Epithelial cell of umbilical artery (primary cell): ENCODE measurements around the gene TCP11X1. TPM values are rescaled to one million over a fixed set of nuclear protein-coding genes. Genes with fewer than 3 reads are reported as not detected.

ENCODE experiments used
- total RNA-seq: library from RNA; depleted of rRNA; stranded (reverse); fragments of >200 nt; gene quantifications from 2 replicates; pipeline ENCODE4 v1.2.3, GENCODE V29; 2014

Gene TCP11X1
- not detected in 2 replicates for total RNA-seq

GRCh38 chrX:102214986-102215385, at the start of gene TCP11X1:
Gene TCP11X1, plus strand, starts transcription at chrX:102215301.

GRCh38 chrX:102246893-102247292, 31.8 kb downstream of the TCP11X1 start, which contains the start of gene NXF2:
Gene NXF2, plus strand, starts transcription at chrX:102247167. Its CDS starts 59,912 bp downstream, at chrX:102307079.

Other genes starting within 250 kb of the TCP11X1 start
- not detected in 2 replicates for gene TCEAL2, start 89.6 kb upstream of the TCP11X1 start, total RNA-seq
- gene TCEAL6, start 72.8 kb upstream of the TCP11X1 start, total RNA-seq: not detected in 2 replicates
- gene BEX5, start 59.3 kb upstream of the TCP11X1 start, total RNA-seq: 5.5 and 6.5 TPM in 2 replicates
- not detected in 2 replicates for gene NXF2, start 31.9 kb downstream of the TCP11X1 start, total RNA-seq
- gene NXF2B, start 224.7 kb downstream of the TCP11X1 start, total RNA-seq: not detected in 2 replicates